ENCODE data around the gene PAQR9. TPM values are rescaled to one million over a fixed set of nuclear protein-coding genes. Genes with fewer than 3 reads are reported as not detected.

The PAQR9 gene
- total RNA-seq, 1 experiment from 2014 or later, result not detected

GRCh38 chr3:142912402-142913172 is 50.9 kb downstream of the PAQR9 start:
- Histone ChIP-seq H3K27me3 (replicated peaks) (0 out of 2 replicates have a peak, but pooled peaks cover 7% of the 10 kb centered on the region), H3K4me3 (no peak overlapping the region), H3K27ac (no peak overlapping the region), H3K4me1 (replicated peaks) (no peaks in the 10 kb centered on the region), H3K9me3 (replicated peaks) (no peaks in the 10 kb centered on the region), H3K36me3 (no peaks in the 10 kb centered on the region)
- no peak for DNase-seq (ENCODE audit: low read depth in 1 of 2, low spot score in 2 of 2)

Other genes starting within 250 kb of the PAQR9 start
- gene TRPC1, start 239.6 kb downstream of the PAQR9 start, total RNA-seq (2014; rRNA removed; shearing (Covaris generic)), result 1.9 and 11.7 TPM in 2 replicates
- 0.26 TPM in 1 of 2 replicates, not detected in the other for gene PCOLCE2, start 74.6 kb downstream of the PAQR9 start, total RNA-seq (2014; rRNA removed; shearing (Covaris generic))
- 76.0 and 88.2 TPM in 2 replicates for gene U2SURP, start 37.9 kb upstream of the PAQR9 start, total RNA-seq (2014; rRNA removed; shearing (Covaris generic))
- 6.4 and 9.2 TPM in 2 replicates for gene CHST2, start 156.1 kb upstream of the PAQR9 start, total RNA-seq (2014; rRNA removed; shearing (Covaris generic))